ENCODE measurements around the gene CCDC102A.

CCDC102A gene

DNA sequence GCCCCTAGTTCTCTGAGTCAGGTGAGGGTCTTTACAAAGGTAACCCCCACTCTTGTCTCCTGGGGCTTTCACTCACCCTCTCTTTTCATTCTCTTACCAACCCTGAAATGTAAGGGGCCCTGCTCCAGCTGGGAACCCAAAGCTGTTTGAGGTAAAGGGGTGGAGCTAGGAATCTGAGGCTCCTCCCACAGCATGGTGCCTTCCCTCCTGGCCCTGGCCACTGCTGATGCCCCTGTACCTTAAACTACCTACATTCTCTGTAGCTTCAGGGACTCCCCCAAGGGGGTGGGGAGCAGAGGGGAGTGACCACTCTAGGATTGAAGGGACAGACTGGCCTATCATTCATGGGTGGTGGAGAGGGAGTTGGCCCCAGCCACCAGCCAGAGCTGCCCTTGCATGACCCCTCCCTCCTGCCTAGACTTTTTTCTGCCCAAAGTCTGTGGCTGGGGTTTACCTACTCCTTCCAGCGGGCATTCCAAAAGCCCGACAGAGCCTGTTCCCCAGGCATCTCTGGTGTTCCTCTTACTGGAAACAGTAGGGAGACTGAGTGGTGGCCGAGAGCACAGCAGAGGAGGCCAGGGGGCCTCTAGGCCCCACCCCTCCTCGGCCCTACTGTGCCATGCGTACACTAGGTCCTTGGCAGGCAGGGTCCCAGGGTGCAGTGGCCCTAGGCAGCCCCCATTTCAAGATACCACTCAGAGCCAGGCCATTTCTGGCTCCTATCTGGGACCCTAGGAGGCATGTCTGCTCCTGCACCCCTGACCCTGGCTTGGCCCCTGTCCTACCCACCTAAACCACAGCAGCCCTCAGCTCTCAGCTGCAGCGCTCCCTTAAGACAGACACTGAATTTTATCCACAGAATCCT, 59.6 kb downstream of the CCDC102A start:
- no peak for DNase-seq

DNA sequence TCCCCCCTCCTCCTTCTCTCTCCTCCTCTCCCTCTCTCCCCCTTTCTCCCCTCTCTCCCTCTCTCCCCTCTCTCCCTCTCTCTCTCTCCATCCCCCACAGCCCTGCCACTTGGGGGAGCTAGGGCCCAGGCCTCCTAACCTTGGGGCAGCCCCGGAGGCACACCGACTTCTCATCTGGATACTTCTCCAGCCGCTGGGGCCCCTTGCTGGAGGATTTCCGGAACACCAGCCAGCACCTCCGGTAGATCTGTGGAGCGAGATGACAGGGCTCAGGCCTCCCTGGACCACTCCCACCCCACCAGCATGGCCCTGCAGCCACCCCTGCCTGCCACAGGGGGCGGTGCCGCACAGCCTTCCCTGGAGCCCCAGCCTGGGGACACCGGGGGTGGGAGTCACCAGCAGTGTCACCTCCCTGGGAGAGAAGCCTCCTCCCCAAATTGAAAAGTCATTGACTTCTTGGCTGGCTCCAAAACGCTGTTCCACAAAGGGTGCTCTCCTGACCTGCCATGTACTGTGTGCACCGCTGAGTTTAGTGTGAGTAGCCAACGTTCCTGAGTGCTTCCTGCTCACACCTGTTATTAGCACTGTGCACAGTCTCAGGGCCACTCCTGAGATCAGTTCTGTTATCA, 60.5 kb downstream of the CCDC102A start:
- no peak for DNase-seq

DNA sequence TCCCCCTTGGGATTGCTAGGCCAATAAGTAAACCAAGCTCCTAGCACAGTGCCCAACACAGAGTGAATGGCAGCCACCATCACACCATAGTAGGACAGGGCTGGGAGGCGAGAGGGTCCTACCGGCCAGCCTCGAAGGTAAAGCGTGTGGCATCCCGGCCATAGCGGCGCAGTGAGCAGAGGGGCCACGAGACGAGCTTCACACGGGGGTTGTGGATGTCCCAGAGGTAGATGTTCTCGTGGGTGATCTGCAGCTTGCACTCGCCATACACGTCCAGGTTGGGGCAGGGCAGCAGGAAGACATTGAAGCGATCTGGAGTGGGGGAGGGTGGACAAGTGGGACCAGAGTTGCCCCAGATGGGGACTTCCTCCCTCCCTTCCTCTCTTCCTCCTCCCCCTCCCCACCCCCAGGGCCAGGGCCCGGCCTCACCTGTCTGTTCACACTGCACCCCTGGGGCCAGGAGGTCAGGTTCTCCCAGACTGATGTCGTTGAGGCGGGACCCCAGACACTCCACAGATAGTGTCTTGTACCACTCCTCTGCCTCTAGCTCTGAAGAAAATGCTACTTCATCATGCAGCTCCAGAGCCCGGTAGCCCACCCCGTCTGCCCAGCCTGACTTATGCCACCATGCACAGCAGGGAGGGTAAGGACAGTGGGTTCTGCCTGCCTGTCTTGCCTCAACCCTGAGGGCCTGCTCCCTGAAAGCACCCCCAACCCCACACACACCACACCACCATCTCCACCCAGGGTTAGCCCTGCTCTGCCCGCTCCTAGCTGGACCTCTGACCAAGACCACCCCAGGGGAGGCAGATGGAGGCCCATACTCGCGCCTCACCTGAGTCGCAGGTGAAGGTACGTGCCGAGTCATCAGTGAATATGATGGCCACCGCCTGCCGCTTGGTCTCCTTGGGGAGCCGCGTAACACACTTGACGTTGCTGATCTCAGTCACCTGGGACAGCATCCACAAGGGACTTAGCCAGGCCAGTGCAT, 61.4 kb downstream of the CCDC102A start:
- no peak for DNase-seq

DNA sequence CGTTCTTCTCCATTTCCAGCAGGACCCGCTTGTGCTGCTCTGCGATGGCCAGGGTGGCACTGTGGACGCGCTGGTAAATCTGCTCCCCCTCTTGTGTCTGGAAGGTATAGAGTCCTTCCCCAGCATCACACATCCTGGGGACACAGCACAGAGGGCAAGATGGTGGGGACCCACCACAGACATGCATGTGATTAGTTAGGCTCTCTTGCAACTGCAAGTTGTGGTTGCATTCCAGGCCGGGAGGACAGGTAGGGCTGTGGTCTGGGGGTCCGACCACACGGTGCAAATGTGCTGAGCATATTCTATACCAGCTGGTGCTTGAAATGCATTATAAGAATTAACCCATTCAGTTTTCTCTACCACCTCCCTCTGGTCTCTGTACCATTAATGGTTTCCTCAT, 62.5 kb downstream of the CCDC102A start:
- DNase-seq = no peak

DNA sequence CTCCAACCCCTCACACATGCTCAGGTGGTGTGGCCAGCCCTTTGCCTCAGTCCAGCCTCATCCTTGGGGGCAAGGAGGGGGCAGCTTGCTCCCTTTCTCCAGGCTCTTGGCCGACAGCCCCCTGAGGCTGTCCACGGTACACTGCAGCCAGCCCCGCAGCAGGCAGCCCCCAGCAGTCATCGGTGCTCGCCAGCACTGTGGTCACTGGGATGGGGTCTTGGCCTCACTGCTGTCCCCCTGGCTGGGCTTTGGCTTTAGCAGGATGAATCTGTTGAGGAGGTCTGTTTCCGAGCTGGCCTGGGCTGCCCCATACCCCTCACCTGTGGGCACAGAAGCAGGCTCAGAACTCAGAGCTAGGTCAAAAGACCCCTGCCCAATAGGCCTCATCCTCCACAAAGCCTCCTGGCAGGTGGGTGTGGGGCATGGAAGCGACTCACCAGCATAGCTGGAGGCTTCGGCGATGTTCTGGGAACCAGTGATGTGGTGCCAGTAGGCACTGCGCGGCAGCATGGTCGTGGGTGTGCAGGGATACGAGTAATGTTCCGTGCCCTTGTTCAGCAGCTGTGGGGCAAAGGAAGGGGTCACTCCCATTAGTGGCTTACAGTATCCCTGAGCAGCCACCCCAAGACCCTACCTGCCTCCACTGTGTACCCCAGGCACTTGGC, 63.1 kb downstream of the CCDC102A start:
- DNase-seq = no peak

DNA sequence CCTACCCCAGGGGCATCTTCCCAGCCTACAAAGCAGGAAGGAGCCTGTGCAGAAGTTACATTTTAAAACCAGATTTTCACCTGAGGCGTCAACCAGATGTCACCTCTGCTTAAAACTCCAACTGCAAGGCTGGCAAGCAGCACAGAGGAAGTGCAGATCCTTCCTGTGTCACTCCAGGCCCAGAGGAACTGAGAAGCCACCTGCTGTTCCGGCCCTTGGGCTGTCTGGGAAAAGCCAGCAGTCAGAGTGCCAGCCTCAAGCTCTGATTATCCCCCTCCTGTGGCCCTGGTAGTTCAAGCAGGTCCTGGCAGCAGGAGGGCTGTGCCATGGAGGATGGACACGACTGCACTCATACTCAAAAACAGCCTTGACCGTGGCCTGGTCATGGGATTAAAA, 63.7 kb downstream of the CCDC102A start:
- no peak for DNase-seq

DNA sequence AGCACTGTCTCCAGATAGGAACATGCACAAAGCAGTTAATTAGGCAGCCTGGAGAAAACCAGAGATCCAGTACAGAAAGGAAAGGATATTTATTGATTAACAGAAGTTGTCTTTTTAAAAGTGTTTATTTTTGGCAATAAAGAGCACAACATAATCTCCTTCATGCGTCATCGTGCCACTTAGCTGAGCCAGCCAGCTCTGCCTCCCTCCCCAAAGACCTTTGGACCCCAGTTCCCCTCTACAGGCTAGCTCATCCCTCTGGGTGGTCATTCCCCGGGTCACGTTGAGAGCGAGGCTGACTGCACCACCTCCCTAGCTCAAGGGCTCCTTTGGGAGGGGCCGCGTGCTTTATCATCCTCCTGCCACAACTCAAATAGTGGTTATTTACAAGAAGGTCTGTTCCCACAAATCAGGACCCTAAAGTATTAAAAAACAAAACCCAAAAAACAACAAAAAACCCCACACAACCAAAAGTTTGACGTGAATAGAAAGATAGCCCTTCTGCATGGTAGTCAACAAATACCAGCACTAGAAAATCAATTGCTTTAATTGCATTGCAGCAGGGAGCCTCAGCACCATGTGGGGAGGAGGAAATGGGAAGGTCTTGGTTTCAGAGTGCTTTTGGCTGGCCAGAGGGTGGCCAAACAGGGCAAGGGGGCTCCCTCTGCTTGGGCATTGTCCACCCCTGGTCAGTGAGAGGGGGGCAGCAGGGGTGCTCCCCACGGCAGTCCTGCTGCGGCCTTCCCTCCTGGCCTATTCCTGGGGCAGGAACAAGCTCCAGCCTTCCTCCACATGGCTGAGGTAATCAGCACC, 64.3 kb downstream of the CCDC102A start:
- no peak for DNase-seq

DNA sequence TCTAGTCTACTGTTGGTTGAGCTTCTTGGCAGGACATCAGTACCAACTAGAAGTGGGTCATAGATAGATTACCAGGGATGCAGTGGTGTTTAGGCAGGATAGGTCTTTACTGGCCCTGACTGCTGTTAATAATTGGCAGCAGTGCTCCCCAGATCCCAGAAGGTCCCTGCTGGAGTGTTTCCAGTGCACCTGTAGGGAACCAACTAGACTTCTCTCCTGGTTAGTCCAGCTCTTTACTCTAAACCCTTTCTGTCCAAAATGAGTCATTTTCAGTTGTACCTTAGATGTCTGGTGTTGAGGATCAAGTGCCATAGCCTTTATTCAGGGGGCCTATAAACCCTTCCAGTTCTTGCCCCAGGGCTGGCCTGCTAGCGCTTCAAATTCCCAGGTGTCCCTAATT, 65.2 kb downstream of the CCDC102A start:
- no peak for DNase-seq

DNA sequence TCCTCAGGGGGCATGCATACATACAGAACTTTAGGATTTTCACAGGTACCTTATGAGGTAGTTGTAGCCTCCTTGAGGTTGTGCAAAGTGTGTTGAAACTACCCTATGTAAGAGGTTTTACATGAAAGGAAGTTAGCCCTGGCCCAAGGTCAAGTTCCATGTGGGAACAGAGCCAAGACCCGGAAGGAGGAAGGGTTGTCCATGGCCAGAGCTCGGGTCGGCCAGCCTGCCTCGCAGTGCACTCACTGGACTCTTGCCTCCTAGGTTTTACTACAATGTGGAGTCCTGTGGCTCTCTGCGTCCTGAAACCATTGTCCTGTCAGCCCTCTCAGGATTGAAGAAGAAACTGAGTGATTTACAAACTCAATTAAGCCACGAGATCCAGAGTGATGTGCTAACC, 65.7 kb downstream of the CCDC102A start:
- no peak for DNase-seq

DNA sequence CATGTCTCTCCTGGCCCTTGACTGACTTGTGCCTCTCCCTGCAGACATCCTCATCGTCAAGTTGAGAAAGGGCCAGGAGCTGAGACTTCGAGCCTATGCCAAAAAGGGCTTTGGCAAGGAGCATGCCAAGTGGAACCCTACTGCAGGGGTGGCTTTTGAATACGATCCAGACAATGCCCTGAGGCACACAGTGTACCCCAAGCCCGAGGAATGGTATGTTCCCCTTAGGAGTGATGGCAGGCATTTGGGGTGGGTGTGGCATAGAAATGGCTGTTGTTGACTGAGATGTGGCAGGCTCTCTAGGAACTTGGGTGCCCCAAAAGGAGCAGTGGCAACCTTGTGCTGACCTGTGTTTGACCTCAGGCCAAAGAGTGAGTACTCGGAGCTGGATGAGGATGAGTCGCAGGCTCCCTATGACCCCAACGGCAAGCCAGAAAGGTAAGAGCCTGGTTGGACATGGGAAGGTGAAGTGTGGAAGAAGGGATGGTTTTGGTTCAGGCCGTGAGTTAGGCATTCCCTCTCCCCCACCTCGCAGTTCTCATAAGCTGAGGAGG, 66.4 kb downstream of the CCDC102A start:
- no peak for DNase-seq

DNA sequence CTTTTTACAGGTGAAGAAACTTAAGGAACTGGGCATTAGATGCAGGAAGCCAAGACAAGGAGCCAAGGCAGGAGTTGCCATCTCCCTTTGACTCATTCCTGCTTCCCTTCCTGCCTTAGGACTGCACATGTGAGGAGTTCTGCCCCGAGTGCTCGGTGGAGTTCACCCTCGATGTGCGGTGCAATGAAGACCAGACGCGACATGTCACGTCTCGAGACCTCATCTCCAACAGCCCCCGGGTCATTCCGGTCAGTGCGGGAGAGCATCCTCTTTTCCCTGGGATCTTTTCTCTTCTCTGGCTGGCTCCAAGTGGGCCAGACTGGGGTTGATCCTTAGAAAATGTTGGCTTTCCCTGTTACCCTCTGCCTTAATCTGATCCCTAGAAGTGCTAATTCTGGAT, 67.3 kb downstream of the CCDC102A start:
- no peak for DNase-seq

DNA sequence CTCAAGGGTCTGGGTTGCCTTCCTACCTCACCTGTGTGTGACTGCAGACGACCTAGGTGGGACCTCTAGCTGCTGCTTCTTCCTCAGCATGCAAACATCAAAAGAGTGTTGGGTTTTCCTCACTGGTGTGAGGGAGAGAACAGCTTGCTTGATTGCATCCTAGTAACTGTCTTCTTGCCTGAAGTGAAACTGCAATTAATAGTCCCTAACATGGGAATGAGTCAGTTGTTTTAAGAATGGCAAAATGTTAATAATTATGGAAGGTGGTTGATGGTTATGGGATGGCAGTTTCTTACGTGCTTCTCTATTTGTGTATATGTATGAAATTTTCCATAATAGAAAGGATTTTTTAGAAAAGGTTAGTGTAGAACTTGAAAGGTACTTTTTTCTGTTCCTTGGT, 68.0 kb downstream of the CCDC102A start:
- DNase-seq = no peak

DNA sequence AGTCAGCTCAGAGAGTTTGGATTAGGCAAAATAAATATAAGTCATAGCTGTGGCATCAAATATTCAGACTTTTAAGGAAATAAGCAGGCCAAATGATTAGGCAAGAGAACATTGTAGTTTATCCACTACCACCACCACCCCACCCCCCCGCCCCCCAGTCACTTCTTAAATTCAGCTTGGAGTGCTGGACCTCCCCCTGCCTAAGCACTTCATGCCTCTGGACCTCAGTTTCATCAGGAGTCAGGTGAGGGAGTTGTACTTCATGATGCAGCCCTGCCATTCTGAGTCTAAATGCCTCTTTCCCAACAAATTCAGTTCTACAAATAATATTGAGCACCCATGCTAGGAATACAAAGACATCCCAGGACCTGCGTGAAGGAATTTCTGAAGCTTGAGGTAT, 71.8 kb downstream of the CCDC102A start:
- no peak for DNase-seq

DNA sequence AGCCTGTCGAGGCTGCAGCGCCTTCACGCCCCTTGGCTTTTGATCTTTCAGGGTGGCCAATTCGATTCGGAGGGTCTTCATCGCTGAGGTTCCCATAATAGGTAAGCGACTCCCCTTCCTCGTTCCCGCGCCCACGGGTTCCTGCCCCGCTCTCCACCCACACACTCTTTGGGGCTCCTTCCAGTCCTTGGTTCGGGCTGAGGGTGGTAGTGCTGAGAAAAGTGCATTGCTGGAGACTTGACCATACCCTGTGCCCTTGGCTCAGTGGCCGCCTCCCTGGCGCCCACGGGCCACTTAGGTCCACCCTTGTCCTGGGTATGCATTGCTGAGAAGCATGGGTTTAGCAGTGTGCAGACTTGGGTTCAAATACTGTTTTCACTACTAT, 73.4 kb downstream of the CCDC102A start:
- no peak for DNase-seq

DNA sequence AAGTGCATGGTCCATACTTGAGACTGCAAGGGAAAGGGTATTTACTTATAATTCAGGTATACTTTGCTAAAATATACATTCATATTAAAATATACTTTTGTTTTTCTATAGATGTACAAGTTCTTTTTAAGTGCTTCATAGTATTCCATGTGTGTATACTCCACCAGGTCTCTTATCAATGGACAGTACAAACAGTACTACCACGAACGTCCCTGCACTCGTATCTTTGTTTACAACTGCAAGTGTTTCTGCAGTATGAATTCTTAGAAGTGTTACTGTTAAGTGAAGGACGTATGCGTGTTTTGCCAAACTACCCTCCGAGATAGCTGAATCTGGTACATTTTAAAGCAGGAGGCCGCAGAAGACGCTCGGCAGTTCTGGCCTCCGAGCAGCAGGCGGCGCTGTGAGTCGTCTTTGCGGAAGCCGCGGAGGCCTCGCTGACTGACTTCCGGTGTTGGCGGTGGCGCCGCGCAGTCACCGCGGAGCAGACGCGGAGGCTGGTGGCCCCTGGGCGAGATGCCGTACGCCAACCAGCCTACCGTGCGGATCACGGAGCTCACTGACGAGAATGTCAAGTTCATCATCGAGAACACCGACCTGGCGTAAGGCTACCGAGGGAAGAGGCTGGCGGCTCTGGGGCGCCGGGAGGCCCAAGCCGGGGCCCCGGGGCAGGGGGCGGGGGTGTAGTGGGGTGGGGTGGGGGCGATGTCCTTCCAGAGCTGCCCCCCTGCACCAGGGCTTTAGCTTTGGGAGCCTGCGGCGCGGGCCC, 74.0 kb downstream of the CCDC102A start, which contains the start of gene POLR2C:
Gene POLR2C (plus strand): TSS at position 471 of the 769 bp plus-strand sequence. CDS start 46 bp downstream, at position 517.
- DNase-seq = peak; percentile 36
